Activated T-cell treated with anti-CD3 and anti-CD28 coated beads for 4 hours (primary cell): Measurements from ENCODE around the gene FAAP20.

ENCODE experiments used
- DNase-seq: peaks from one replicate; pipeline ENCODE4 v3.0.0-alpha.2; 2020

Gene FAAP20

DNA sequence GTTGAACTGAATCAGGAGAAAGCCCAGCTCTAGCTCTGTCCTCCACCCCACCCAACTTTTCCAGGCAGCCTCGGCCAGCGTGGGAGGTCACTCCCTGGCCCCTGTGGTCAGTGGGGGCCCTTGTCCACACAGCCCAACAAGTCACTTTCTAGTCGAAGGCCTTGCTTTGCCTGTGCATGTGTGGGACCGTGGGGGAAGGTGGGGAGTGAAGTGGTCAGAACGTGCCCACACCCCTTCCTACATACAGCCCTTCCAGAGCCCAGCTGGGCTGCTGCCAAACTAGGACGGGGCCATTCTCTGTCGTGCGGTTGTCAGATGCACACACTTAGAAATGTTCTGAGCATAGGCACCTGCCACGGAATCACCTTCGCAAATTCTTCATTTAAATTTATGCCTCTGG is 18.0 kb downstream of the FAAP20 start:
- DNase-seq: no peak

DNA sequence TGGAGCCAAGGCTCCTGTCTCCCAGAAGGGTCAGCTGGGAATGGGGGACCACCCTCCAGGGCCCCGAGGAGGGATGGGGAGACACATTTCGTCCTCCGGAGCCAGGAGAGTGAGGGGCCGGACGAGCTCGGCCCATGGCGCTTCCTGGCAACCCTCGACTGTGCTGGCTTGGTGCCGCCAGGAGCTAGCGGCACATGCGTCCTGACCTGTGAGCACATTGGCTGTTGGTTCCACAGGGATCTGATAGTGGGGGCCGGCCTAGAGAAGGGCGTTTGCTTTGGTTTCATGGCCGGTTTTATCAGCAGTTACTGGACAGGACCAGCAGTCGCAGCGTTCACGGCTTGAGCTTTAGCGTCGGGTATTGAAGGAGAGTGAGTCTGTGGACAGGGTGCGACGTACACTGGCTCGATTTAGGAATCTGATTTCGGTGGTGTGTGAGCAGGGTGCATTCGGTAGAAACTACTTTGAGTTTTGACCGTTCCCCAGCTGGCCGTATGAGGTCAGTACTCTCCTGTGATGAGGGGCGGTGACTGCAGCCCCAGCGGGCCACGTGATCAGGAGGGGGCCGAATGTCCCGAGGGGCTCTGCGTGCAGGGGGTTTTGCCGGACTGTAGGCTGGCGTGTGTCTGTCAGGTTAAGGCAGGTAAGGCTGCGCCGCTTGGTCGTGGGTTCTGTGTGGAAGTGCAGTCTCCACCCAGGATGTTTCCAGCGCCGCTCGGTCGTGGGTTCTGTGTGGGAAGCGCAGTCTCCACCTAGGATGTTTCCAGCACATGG is 18.7 kb downstream of the FAAP20 start:
- DNase-seq: no peak

DNA sequence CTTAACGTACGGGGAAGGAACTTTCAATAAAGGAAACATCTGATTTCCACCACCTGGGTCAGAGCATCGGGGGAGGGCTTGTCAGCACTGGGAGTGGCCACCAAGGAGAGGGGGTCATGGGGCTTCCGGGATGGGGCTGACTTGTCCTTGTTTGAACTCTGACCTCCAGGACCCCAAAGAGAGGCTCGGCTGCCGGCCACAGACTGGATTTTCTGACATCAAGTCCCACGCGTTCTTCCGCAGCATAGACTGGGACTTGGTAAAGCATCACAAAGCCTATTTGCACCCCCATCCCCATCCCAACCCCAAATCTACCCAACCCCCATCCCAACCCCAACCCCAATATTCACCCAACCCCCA is 19.5 kb downstream of the FAAP20 start:
- no peak for DNase-seq

DNA sequence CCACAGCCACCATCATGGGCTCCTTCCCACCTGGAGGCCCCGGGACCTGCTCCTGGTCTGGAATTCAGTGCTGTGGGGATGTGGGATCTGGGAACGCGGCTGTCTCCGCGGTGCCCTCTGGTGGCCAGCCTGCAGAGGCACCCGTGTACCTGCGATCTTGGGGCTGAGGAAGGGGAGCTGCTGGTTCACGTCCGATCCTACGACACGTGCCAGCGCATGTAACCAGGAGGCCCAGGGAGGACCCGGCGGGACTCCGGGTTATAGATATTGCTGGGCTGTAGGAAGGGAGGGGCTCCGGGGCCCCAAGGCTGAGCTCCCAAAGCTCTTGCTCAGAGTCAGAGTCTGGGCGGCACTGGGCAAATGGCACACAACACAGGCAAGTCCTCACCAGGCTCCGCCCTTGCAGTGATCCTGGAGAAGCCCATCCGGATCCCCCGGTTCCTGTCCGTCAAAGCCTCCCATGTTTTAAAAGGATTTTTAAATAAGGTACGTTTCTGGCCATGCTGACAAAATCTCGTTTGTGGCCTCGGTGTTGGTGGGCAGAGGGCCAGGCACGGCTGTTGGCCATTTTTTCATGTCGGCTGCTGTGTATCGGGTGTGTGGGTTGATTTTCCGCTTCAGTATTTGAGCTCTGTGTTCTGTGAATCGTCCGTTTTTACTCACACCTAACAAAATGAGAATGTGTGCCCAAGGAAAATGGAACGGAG is 20.1 kb downstream of the FAAP20 start:
- no peak for DNase-seq

DNA sequence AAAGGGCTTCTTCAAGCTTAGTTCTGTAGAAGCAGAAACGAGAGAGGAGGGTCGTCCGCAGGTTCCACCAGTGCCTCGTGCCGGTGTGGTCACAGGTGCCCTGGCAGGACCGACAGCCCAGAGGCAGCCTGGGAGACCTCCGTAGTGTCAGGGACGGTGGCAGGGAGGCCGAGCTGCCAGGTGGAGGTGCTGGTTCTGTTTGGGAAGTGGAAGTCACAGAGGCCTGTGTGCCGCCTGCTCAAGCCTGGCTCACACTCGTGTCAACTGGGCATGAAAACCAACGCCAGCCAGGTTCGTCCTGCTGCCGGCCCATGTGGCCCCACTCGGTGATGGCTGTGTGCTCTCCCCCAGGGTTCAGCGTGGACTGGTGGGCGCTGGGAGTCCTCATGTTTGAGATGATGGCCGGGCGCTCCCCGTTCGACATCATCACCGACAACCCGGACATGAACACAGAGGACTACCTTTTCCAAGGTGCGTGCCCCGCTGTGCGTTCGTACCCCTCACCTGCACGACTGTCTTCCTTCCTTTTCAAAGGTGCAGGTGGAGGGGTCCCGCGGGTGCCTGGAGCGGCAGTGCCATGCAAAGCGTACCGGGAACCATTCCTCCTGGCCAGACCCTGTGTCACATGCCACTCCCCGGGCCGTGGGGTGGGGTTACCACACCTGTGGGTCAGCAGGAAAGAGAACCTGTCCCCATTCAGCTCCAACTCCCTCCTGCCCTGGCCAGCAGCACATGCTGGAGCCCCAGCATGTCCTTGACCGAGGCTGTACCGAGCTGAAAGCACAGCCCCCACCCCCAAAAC is 20.8 kb downstream of the FAAP20 start:
- DNase-seq: no peak

DNA sequence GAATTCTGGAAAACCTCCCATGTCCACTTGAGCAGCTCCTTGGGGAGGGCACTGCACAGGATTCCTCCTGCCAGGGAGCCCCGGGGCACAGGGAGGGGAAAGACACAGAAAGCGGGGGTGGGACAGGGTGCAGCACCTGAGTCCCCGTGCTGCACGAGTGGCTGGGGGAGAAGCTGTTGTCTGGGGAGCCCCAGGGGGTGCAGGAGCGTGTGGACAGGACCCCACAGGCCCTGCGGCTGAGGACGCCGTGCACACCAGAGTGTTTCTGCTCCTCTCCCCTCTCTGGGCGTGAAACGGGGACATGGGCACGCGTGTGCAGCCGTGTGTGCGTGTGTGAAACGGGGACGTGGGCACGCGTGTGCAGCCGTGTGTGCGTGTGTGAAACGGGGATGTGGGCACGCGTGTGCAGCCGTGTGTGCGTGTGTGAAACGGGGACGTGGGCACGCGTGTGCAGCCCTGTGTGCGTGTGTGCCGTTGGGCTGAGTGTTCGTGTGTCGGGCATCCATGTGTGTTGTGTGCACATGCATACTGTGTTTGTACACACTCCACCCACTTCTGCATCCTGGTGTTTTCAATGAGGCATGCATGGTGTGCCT is 21.9 kb downstream of the FAAP20 start:
- no peak for DNase-seq

DNA sequence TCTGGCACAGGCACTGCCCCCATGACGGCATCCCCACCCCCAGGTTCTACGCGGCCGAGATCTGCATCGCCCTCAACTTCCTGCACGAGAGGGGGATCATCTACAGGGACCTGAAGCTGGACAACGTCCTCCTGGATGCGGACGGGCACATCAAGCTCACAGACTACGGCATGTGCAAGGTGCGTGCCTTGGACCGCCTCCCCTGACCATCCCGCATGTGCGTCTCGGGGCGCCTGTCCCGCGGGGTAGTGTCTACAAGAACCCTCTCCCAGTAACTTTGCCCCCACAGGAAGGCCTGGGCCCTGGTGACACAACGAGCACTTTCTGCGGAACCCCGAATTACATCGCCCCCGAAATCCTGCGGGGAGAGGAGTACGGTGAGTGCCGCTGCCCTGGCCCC is 22.6 kb downstream of the FAAP20 start:
- DNase-seq: no peak

DNA sequence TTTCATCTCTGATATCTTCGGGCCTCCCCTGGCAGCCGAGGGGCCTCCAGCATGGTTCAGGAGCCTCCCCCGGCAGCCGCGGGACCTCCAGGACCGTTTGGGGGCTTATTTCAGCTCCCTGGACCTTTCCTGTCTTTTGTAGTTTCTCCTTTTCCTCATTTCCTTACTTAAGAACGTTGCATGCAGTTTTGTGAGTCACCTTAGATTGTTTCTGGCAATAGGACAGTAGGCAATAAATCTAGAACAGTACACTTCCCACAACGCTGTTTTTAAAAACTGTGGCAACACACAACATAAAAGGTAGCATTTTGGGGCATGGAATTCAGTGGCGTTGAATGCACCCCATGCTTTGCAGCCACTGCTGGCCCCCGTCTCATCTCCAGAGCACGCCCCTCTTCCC is 24.4 kb downstream of the FAAP20 start:
- DNase-seq: no peak

DNA sequence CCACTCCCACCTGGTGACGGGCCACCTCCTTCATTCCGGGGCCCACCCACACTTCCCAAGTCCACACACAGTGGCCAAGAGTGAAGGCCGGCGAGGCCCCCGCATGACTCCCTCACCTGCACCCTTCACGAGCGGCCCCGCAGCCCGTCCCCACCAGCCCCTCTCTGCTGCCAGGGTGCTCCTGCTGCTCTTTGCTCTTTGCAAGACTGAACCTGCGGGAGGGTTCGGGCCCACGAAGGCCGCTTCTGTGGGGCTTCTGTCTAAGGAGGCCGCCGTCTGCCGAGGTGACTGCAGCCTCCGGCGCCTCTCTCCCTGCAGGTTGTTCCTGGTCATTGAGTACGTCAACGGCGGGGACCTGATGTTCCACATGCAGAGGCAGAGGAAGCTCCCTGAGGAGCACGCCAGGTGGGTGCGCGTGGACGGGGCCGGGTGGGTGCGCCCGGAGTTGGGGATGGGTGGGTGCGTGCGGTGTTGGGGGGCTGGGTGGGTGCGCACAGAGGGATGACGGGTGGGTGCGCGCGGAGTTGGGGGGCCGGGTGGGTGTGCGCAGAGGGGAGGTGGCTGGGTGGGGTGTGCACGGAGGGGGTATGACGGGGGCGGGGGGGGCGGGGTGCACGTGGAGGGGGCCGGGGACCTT is 25.3 kb downstream of the FAAP20 start:
- no peak for DNase-seq

DNA sequence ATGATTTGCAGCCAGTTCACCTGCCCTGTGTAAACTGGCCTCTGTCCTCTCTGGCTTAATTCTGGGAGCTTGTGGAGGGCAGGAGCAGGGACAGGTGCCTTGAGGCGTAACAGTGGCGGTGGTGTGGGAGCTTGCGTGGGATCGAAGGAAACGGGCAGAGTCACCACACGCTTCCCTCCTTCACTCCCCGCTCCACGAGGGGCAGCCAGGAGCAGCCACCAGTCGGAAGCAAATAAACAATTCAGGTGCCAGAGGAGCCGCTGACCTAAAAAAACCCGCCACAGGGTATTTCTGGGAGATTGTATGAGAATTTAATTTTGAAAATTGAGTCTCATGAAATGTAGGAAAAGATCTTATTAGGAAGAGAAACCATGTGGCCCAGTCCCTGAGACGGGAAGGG is 26.0 kb downstream of the FAAP20 start:
- no peak for DNase-seq

DNA sequence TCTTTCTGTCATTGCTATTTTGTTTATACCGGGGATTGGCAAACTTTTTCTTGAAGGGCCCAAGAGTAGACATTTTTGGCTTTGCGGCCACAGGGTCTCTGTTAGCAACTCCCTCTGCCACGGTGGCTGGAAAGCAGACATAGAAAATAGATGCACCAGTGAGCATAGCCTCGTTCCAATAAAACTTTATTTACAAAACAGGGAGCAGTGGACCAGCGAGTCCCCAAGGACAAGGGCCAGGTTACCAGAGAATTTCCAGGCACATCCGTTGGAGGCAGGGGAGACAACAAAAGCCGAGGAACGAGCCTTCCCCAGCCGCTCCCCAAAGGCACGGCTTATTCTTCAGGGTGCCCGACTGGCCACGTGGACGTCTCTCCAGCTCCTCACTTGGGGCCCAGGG is 26.5 kb downstream of the FAAP20 start:
- DNase-seq: no peak

DNA sequence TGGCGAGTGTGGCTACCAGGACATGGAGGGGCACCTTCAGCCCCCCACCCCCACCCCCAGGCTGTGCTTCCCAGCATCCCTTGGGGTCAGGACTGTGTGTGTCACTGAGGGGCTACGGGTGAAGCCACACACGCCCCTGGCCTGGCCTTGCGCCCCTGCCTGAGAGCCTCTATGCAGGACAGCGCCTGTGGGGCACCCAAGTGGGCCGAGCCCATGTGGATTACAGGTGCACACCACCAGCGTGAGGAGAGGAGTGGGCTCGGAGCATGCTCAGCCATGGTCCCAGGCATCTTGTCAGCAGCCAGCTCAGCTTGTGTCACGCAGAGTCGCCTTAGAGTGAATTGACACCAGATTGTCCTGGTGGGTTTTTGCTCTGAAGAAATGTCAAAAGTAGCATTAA is 27.9 kb downstream of the FAAP20 start:
- no peak for DNase-seq

DNA sequence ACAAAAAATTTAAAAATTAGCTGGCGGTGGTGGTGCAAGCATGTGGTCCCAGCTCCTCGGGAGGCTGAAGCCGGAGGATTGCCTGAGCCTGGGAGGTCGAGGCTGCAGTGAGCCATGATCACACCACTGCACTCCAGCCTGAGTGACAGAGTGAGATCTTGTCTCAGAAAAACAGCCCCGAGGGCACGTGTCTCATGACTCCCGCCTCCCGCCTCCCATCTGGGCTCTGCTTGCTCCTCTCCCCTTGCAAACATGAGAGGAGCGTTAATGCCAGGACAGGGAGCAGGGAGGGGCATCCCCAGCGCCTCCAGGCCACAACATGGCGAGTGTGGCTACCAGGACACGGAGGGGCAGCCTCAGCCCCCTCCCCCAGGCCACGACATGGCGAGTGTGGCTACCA is 28.3 kb downstream of the FAAP20 start:
- no peak for DNase-seq

DNA sequence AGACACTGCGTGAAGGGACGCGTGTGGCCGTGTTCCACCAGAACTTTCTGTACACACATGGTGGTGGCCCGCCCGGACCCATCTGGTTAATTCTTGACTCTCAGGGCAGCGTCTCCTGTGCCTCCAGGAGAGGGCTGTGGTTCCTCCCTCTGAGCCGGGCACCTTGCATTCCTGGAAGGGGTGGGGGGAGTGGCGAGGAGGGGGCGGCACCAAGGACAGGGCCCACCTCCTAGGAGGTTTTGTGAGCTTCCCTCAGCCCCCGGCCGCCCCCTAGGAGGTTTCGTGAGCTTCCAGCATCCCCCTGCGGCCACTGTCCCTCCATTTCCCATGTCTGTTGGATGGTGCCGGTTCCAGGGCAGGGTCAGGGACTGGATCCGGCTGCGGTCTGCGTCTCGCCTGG is 28.9 kb downstream of the FAAP20 start:
- DNase-seq: no peak

DNA sequence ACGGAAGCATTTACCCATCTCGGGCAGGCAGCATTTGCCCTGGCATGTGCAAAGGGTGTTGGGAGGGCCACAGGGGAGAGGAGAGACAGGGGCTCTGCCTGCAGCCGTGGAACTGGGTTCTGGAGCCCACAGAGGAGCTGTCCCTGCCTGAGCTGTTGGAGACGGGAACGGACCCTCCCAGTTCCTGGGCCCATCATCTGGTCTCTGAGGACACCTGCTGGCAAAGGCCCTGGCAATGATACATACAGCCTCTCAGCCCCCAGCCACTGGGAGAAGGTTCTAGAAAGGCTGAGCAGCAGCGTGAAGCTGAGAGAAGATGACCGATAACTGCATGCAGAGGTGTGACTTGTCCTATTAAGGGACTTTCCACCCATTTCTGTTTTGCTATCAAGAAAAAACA is 31.4 kb downstream of the FAAP20 start:
- DNase-seq: no peak

DNA sequence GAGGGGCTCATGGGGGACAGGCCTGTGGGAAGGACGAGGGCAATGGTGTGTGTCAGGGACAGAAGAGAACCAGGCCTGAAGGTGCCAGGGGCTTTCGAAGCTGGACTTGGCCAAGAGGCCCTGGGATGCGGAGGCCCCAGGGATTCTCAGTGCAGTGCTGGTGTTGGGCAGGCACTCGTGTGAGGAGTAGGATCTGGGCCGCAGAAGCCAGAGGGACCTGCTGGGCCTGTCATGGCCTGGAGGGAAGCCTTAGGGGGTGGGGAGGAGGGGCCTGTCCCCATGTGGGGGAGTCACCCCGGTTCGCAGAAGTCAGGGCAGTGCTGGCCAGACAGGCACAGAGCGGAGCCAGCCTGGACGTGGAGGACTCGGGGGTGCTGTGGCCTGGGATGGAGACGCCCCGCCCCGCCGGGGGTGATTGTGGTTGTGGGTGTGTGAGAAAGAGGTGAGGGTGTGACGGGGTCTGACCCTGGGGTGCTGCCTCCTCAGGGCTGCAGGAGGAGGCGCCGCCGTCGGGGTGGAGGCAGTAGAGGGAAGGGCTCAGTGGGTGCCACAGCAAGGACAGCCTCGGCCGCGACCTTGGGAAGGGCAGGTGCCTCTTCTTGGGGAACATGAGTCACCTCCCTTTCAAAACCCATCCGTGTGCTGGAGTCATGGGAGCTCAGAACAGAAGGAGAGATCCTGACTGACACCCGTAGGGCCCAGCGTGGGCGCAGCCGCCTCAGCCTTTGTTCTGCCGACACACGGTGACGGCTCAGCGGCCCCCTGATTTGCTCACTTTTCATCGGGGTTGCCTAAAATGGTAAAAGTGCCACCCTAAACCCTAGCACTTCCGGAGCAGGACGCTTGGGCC is 33.9 kb downstream of the FAAP20 start:
- DNase-seq: no peak

DNA sequence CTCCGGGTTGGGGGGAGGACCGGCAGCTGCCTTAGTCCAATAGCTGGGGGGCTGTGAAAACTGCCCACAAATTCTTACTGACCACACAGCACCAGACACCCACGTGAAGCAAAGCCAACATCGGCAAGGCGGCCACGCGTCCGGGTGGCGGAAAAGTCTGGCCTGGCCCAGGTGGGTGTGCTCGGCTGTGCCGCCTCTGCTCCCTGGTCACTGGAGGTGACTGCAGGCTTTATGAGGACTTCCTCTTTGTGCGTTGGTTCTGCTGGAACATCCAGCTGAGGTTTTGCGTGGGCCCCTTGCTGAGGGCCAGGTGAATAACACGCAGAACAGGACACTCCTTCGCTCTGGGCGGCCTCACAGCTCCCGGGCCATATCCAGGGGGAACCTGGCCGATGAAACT is 35.4 kb downstream of the FAAP20 start:
- DNase-seq: no peak

DNA sequence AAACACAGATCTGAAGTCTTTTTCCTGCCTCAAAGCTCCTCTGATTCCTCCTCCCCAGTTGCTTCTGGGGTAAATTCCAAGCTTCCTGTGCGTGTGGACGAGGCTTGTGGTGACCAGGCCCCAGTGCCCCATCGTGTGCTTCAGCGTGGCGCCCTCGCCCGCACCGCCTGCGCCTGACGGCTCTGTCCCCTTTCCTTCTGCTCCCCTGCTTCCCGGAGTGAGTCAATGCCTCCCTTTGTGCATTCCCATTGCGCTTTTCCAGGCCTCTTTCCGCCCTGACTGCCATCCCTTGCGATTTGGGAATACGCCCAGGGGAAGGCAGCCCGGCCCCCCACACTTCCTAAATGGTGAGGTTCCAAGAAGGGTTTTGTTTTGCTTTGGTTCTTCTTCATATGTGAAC is 36.3 kb downstream of the FAAP20 start:
- no peak for DNase-seq

DNA sequence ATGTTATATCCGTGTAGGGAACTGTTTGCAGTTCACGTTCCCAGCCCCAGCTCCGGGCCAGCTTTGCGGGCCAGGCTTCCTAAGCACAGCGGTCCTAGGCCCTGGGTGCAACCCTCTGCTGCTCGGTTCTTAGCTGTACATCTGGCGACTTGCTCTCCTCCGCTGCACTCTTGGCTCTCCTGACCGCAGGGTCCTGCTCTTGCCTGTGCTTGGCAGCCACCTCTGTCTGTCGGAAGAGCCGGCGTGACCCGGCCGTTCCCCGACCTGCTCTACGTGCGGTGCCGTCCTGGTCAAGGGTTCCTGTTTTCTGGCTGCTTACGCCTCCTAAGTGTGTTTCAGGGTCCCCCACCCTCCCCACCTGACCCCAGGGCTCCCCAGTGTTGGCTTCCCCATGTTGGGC is 36.7 kb downstream of the FAAP20 start:
- no peak for DNase-seq

DNA sequence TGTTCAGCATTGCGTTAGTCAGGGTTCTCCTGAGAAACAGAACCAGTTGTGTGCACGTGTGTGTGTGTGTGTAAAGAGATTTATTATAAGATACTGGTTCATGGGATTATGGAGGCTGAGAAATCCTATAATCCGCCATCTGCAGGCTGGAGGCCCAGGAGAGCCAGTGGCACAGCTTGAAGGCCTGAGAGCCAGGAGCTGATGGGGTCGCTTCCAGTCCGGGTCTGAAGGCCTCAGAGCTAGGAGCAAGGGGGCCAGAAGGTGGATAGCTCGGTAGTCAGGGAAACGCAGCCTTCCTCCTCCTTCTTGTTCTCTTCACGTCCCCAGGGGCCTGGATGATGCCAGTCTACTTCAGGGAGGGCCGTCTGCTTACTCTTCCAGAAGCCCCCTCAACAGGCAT is 37.7 kb downstream of the FAAP20 start:
- DNase-seq: no peak

DNA sequence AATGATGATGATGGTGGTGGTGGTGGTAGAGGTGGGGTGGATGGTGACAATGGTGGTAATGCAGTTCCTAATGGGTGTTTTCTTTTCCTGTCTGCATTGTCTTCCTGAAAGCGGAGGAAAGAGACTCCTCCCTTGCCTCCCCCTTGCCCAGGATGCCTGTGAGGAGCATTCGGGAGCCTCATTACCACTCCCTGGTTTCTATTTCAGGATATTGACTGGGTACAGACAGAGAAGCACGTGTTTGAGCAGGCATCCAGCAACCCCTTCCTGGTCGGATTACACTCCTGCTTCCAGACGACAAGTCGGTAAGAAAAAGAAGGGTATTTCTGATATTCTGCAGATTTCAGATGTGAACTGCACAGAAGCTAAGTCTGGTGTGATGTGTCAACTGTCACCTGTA is 38.8 kb downstream of the FAAP20 start:
- no peak for DNase-seq

DNA sequence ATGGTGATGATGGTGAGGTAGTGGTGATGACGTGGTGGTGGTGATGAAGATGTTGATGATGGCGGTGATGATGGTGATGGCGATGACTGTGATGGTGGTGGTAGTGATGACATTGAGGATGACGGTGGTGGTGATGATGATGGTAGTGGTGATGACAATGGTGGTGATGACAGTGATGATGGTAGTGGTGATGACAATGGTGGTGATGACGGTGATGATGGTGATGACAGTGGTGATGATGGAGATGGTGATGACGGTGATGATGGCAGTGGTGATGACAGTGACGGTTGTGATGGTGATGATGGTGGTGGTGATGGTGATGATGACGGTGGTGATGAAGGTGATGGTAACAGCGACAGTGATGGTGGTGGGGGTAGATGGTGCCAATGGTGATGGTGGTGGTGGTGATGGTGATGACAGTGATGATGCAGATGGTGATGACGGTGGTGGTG is 39.4 kb downstream of the FAAP20 start:
- no peak for DNase-seq
